Lung microvascular endothelial cell (primary cell): ENCODE data around the gene PPP2R1B. TPM values are rescaled to one million over a fixed set of nuclear protein-coding genes. Genes with fewer than 3 reads are reported as not detected.
"Not testable (repeated sequence)": the region's sequence is repeated elsewhere in the genome, so short reads cannot be mapped to it uniquely, and the experiment has no call there.

Experiments
- DNase-seq, 2 donors: peaks; one replicate each; pipeline versions ENCODE4 v3.0.0 to v3.0.0-alpha.2; 2010; ENCODE audit warnings: low read depth in 2 of 2
- total RNA-seq: library from RNA; depleted of rRNA; stranded (reverse); fragments of >200 nt; gene quantifications from 2 replicates; pipeline ENCODE4 v1.2.1, GENCODE V29; 2014

PPP2R1B gene
- total RNA-seq, 1 donor from 2014 or later: 32.5 TPM

DNA sequence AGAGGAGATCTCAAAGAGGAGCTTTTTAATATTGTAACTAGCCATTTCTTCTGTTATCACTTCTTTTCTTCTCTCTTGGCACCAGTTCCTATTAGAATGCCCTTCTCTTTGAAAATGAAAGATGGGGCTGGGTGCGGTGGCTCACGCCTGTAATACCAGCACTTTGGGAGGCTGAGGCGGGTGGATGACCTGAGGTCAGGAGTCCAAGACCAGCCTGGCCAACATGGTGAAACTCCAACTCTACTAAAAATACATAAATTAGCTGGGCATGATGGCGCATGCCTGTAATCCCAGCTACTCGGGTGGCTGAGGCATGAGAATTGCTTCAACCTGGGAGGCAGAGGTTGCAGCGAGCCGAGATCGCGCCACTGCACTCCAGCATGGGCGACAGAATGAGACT, 18.1 kb upstream of the PPP2R1B start:
- not testable (repeated sequence) for DNase-seq

DNA sequence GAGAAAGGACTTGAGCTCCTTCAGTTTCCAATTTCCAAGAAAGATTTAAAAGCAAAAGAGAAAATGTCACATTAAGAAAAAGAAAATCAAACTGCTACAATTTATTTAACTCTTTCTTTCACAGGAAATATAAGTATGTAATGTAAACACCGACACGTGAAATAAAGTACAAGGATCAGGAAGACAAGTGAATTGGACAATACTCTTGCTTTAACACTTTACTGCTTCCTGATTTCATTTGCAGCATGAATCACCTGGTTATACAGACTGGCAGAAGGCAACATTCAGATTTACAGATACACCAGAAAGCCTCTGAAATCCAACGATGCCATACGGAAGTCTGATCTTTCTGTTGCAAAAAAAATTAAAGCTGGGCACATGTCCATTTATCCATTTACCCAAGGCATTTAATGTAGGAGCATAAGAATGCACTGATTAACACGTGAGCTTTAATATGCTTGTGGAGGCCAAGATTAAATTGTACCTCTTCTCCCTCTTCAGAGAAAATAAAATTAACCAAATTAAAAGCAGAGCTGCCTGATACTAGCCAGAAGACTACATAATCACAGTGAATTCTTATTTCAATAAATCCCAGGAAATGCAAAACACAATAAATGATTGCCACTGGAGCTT, 16.0 kb upstream of the PPP2R1B start:
- DNase-seq: peak in 1 of 2 donors; percentile 12

DNA sequence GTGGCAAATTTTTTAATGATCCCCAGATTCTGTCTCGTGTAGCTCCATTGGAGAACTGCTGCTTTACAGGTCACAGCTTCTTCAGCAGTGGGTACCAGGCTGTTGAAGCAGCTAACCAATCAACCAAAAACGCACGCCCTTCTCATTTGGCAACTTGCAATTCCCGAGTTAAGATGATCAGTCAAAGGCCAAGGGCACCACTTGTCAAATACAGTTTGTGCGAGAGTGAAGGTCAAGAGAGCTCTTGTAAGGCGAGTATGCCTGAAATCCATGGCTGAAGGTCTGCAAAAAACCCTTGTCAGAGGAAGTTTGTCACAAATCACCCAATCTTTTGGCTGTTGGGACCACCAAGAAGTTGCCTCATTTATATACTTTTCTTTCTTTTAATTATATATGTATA, 12.9 kb upstream of the PPP2R1B start:
- no peak for DNase-seq

DNA sequence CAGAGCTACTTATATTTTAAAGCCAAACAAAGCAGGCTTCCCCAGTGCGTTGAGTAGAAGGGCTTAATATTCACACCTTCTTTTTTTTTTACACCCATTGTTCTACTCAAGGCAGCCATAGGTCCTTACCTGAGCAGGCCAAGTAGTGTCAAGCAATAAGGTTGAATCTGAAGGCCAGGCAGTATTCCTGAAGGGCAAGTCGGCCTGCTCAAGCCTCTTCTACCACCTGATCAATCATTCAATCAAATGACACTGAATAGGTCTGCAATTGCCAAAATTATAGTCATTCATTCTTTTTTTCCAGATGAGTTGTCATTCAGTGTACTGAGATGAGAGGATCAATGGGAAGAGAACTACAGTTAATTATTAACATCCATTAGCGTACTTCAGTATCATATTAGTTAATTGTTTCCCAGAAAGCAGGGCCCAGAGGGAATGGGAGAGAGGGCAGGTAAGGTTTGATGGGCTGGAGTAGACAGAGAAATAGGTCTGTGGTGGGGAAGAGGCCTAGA, 11.9 kb upstream of the PPP2R1B start:
- DNase-seq: no peak

GRCh38 chr11:111777094-111778046, 11.2 kb upstream of the PPP2R1B start:
- peak; percentile 83 to 87 for DNase-seq

GRCh38 chr11:111776398-111777093, 10.4 kb upstream of the PPP2R1B start:
- no peak for DNase-seq

DNA sequence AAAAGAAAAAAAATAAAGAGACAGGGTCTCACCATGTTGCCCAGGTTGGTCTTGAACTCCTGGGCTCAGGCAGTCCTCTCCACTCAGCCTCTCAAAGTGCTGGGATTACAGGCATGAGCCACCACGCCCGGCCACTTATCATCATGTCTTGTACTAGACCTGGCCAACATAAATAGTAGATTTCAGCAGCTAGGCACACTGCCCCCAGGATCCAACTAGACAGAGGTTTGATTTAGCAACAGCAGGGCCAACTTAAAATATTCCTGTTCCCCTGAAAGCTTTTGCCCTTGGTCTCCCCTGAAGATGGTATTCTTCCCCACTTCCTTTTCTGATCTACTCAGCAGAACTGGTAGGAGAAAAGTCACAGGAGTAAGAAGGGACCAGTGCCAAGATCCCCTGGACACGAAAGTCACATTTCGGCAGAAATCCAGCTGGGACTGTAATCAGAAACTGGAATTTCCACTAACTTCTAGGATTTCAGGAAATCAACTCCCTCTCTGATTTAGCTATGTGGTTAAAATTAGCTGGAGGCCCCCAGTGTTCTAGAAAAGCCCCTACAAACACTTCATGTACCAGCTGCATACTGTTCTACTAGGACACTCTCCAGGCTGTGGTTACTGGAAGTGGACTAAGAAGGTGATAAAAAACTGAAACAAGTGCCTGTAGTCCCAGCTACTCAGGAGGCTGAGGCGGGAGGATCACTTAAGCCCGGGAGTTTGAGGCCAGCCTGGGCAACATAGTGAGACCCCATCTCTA, 8.9 kb upstream of the PPP2R1B start:
- peak; percentile 39 to 64 for DNase-seq

DNA sequence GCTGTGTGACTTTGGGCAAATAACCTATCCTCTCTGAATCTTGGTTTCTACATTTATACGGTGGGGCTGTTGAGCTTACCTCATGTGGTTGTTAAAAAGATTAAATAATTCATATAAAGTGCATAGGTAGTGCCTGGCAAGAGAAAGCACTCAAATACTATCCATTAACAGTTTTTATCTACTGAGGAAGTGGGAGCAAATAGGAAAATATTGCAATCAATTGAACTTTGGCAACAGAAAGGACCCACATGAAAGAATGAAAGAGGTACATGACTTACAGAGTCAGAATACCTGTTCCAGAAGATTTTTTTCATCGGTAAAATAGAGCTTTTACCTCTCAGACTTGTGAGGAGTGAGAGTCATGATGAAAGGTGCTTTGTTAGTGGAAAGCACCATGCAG, 6.3 kb upstream of the PPP2R1B start:
- DNase-seq: no peak

GRCh38 chr11:111771205-111771604, 5.0 kb upstream of the PPP2R1B start:
- DNase-seq: not testable (repeated sequence)

GRCh38 chr11:111770581-111771134, 4.5 kb upstream of the PPP2R1B start:
- DNase-seq: peak in 1 of 2 donors; percentile 20

DNA sequence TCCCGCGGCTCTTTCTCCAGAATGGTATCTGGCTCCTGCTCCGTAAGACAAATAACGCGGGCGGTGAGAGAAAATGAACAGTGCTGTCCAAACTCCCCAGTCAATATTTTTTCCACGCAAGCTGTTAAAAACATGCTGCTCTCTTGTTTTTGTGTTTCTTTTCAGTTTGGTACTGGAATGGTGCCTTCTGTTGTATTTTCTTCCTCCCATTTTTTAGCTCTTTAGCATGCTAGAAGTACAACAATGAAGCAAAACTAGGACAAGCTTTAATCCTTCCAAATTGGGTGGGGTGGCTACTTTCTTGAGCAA, 599 bp upstream of the PPP2R1B start:
- no peak for DNase-seq

DNA sequence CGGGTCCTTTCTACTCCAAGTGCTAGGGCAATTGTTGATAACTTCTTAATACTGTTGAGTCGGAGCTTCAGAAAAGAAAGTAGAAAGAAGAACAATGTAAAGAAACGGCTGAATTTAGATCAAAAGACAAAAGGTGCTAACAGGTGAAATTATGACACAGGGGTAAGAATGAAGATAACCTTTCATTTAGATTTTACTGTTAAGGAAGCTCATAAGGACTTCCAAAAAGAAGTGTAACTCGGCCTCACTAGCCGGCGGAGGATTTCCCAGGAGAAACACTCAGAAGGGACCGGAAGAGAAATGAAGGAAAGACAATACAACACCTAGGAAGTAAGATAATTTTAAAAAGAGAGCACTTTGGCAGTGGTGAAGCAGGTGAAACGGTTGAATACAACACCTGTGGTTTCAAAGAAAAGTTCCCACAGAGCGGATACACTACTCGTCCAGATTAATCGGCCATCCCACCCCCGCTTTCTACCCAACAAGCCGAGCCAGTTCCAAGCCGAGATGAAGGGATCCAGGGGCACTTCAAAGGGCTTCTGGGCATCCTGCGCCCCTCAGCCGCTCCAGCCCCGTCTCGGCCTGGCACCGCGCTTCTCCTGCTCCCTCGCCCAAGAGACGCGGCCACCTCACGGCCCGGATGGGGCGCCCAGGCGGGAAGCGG, 737 bp downstream of the PPP2R1B start:
- peak; percentile 17 to 18 for DNase-seq

DNA sequence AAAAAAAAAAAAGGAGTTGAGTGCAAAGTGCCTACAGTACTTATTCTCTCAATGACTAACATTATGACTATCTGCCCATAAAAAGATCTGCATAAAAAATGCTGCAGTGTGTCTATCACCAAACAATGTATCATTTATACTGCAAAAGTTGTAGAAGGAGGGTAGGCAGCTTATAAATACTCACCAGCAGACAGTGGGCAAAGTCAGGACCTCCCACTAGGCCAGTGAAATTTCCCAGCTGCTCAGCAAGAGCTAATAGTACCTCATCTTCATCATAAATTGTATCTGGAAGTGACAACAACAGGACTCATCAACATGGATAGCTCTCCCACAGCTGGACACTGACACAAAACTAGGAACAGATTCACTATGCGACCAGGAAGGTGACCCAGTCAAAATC, 1.6 kb downstream of the PPP2R1B start:
- peak in 1 of 2 donors; percentile 14 for DNase-seq

DNA sequence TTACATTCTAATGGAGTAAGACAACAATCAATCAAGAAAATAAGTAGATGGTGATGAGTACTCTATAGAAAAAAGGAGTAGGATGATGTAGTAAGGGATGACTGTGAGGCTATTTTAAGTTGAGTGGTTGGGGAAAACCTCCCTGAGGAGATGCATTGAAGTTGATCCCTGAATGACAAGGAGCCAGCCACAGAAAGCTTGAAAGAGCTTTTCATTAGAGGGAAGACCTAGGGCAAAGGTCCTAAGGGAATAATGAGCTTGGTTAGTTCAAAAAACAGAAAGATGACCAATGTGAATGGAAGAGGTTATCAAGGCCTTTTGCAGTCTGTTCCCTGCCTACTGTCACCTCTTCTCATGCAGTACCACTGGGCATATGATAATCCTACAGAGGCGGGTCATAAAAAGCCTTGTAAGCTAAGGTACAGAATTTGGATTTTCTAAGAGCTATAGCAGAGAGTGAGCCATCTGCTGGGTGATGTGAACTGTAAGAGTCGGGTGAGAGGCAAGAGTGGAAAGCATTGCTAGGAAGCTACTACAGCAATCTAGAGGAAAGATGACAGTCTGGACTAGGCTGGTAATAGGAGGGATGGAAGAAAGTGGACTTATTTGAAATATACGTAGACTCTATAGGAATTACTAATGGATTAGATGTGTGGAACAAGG, 3.1 kb downstream of the PPP2R1B start:
- peak in 1 of 2 donors; percentile 19 for DNase-seq

DNA sequence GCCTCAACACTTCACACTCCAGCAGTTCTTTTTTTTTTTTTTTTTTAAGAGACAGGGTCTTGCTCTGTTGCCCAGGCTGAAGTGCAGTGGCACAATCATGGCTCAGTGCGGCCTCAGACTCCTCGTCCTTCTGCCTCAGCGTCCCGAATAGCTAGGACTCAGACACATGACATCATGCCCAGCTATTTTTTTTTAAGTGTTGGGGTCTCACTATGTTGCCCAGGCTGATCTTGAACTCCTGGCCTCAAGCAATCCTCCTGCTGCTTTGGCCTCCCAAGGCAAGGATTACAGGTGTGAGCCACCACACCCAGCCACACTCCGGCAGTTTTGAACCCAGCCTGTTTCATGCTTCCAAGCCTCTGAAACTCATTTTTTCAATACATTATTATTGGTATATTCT, 3.7 kb downstream of the PPP2R1B start:
- no peak for DNase-seq

GRCh38 chr11:111761036-111761435, 5.2 kb downstream of the PPP2R1B start:
- DNase-seq: no peak

DNA sequence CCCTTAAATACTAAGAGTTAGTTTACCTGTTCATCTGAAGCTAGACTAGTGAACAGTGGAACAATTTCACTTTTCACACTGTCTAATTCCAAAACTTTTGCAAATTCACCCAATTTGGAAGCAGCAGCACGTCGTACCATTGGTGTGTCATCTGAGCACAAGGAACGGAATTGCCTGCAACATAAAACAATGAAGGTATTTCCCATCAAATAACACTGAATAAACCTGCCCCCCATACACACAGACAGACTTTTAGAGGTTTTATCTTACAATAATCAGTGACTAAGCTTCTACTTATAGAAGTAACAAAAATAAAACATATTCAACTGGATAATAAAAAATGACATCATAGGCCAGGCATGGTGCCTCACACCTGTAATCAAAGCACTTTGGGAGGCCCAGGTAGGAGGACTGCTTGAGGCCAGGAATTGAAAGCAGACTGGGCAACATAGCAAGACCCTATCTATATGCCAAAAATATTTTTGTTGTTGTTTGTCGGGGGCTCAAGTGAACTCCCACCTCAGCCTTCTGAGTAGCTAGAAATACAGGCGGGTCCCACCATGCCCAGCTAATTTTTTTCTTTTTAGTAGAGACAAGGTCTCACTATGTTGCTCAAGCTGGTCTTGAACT, 6.3 kb downstream of the PPP2R1B start:
- peak; percentile 28 to 83 for DNase-seq

- peak in 1 of 2 donors; percentile 34 for DNase-seq
Measured at GRCh38 chr11:111759376-111759775, 6.8 kb downstream of the PPP2R1B start.

DNA sequence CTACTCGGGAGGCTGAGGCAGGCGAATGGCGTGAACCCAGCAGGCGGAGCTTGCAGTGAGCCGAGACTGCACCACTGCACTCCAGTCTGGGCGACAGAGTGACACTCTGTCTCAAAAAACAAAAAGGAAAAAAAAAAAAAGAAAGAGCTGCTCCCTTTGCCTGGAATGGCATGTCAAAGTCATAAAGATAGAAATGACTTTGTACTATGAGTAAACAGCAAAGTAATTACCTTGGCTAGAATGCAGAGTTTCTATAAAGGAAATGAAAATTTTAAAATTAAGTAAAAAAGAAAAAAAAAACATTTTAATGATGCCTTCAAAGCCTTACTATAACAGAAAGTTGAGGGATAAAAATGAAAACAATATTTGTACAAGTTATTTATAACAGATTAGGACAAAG, 10.1 kb downstream of the PPP2R1B start:
- DNase-seq: no peak
